NCI-H146 treated with DMSO at 0.1 percent for 48 hours (cell line): Measurements from ENCODE around the gene DNALI1.
"Not testable (repeated sequence)": the region's sequence is repeated elsewhere in the genome, so short reads cannot be mapped to it uniquely, and the experiment has no call there.

Experiments
- DNase-seq: peaks from one replicate; lab custom pipeline; 2025; ENCODE audit not compliant: unreplicated experiment; lab: John Stamatoyannopoulos, UW

The DNALI1 gene

DNA sequence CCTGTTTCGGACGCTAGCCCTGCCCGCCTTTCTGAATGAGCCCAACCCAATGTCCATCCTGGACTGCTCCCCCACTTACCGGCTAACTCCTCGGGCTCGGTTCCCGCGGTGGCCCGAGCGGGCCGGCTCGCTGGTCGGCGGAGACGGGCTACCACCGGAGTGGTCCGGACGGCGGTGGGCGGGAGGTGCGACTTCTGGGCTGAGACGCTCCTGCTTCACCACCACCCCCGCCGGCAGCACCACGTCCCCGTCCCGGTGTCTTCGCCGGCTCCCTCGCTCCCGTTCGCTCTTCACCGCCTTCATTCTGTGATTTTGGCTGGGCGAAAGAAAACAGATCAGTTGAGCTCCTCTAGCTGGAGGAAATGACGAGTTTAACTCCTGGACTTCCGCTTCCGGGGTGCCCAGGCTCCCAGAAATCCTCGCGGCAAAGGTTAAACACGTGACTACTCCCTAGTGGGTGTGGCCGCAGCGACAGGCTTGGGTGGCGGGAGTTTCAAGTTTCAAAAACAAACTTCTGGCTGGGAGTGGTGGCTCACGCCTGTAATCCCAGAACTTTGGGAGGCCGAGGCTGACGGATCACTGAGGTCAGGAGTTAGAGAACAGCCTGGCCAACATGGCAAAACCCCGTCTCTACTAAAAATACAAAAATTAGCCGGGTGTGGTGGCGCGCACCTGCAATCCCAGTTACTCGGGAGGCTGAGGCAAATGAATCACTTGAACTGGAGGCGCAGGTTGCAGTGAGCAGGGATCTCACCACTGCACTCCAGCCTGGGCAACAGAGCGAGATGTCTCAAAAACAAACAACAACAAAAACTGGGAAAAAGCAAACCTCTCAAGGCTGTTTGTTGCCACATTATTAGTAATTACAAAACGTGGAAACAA is 2.6 kb upstream of the DNALI1 start, which contains the start of gene SNIP1:
TSS of gene SNIP1 (minus strand) at position 367 of the 882 bp plus-strand sequence. CDS start at position 303, 64 bp downstream.
- peak; percentile 64 for DNase-seq

DNA sequence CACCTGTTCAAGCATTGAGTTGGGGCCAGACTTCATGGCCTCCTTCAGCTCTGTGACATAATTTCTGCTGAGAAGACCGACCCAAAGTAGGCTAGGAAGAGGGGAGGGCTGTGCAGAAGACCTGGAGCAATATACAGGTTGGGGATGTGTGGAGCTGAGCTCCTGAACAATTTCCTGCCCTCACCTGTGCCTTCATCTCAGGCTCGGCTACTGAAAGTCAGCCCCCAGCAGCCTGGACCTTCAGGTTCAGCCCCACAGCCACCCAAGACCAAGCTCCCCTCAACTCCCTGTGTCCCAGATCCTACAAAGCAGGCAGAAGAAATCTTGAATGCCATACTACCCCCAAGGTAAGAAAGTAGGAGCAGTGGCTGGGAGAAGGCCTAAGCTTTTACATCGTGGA is 662 bp downstream of the DNALI1 start:
- no peak for DNase-seq

DNA sequence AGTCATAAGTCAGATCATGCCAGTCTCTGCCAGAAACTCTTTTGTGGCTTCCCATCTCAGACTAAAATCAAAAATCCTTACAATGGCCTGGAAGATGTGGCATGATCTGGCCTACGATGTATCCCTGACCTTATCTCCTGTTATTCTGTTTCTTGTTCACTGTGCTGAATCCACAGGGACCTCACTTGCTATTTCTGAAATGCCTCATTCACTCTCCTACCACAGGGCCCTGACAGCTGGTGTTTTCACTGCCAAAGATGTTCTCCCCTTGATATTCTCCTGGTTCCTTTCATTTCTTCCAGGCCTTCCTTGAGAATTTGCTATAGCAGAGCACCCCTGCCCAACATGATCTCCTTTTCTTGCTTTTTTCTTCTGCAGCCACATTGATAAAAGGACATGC is 1.7 kb downstream of the DNALI1 start:
- no peak for DNase-seq

DNA sequence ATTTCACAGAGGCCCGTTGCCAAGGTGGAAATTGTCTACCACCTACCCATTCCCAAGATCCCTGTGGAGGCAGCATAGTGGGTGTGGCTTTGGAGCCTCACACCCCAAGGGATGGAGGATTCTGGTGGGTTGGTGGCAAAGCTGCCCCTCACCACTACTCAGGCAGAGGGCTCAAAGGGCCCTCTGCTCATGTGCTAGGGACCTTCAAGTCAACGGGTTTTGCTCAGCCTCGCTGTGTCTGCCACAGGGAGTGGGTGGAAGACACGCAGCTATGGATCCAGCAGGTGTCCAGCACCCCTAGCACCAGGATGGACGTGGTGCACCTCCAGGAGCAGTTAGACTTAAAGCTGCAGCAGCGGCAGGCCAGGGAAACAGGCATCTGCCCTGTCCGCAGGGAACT is 2.3 kb downstream of the DNALI1 start:
- no peak for DNase-seq

DNA sequence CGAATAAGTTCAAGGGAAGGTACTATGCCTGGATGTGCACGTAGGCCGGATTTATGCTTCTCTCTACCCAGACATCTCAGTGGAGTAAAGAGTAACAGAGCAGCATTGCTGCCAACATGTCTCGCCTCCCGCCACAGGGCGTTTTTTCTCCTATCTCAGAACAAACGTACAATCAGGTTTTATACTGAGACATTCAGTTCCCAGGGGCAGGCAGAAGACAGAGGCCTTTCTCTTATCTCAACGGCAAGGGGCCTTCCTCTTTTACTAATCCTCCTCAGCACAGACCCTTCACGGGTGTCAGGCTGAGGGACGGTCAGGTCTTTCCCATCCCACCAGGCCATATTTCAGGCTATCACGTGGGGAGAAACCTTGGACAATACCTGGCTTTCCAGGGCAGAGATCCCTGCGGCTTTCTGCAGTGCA is 3.2 kb downstream of the DNALI1 start:
- DNase-seq = not testable (repeated sequence)

DNA sequence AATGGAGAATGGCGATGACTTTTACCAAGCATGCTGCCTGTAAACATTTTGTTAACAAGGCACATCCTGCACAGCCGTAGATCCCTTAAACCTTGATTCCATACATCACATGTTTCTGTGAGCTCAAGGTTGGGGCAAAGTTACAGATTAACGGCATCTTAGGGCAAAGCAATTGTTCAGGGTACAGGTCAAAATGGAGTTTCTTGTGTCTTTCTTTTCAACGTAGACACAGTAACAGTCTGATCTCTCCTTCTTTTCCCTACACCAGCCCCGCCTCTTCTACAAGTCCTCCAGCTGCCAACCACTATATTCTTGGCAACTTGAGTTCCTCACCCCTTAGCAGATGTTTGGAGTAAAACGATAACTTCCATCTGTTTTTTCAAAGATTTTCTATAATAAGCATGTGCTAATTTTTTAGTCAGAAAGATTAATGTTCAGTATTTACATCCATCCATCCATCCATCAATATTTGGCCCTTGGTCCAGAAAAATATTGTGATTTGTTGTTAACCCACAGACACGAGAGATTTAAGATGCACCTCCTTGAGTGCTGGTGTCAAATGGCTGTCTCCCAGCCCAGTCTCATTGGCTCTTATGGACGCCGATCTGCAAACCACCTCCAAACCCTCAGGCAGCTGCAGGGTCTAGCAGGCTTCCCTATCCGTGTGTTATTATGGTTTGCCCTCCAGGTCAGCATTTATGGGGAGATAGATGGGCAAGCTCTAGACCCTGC is 3.8 kb downstream of the DNALI1 start:
- no peak for DNase-seq

DNA sequence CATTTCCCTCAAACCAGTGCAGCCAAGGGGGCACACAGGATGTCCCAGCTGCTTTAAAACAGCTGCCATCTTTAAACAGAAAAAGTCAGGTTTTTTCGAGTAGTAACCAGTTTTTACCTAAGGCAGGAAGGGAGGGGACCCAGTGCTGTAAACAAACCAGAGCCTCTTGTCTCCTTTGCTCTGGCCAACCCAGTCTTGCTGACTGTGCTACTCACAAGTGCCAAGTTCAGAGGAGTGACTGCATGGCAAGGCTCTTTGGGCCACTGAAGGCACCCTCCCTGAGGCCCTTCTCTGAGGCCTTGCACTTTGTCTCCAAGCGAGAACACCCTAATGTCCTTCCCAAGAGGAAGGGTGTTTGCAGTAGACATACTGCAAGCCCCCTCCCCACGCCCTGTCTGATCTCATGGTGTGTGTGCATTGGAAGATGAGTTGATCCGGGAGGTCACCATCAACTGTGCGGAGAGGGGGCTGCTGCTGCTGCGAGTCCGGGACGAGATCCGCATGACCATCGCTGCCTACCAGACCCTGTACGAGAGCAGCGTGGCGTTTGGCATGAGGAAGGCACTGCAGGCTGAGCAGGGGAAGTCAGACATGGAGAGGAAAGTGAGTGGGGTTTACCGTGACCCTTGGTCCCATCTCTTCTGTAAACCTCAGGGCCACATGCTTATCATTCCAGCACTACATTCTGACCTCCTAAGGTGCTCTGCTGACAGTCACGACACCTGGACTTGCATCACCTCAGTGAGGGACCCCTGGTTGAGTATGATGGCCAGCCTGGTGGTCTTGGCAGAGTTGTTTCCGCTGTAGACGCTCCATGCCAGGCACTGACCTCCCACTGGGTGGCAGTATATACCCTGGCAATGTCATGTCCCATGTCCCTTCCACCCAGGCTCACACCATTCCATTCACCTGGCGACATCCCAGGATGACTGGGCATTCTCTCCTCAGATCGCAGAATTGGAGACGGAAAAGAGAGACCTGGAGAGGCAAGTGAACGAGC is 4.7 kb downstream of the DNALI1 start:
- DNase-seq = no peak

DNA sequence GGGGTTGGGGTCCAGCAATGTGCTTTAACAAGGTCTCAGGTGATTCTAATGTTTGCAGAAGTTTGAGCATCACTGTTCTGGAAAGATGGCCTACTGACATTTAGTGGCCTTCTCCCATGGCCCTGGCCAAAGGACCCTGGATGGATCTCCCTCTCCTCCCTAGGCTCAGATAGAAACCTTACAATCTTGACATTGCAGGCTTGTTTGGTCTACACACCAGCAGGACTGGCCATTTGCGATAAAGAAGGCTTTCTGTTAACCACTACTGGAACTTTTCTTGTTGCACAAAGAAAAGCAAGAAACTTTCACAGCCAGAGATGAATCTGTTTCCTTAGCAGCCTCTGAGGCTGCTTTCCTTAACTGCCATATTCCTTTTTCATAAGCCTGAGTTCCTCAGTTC is 6.2 kb downstream of the DNALI1 start:
- DNase-seq = no peak

DNA sequence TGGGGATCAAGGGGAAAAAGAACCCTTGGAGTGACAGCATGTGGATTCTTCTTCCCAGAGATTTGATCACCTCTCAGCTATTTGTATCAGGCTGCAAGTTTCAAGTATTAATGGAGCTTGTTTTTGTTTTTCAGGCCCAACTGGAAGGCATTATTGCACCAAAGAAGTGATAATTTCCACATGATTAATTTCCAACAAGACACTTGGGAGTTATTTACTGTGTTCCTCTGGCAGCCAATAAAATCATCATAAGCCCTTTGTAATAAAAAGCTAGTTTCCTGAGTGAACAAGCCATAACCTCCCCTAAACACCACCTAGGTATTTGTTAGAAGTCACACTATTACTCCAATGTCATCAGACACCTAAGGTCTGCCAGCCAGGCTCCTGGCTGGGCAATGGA is 8.2 kb downstream of the DNALI1 start:
- DNase-seq = no peak

DNA sequence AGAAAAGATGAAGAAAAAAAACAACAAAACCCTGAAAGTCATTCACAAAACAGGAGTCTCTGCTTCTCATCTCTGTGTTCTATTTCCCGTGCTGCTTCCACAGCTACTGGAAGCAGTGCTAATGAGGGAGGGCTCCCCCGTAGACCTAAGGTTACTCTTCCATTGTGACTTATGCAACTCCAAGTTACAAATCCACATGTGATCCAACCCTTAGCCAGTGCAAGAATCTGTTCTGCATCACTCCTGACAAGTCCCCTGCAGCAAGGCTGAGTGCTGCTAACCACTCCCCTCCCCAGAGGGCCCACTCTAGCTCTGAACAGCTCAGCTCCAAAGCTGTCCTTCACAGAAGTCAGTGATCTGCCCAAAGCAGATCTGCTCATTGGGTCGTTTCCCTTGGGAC is 10.3 kb downstream of the DNALI1 start:
- no peak for DNase-seq

DNA sequence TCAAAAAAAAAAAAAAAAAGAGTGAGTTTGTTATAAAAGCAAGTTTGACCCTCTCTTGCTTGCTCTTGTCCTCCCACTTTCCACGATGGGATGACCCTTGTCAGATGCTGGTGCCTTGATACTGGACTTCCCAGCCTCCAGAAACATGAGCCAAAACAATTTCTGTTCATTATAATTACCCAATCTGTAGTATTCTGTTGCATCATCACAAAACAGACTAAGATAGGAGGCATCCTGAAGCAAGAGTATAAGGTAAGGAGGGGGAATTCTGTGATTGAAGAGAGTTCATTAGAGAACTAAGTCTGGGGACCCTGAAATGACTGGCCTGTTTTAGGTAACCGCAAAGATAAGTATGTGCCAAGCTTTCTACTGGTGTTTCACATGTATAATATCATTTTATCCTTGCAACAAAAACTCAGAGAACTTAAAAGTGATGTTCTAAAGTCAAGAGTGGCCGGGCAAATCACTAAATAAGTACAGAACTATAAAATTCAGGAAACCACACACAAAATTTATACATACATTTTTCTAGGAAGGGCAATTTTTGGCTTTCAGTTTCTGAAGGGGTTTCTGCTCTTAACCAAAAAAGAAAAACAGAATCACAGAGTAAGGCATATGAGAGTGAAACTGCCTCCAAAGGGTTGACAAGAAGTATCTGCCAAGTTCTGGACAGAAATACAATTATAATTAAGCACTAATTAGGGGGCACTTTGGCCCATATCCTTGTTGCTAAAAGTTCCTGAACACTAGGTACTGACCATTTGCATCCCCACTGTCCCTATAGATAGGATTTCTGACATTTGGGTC is 14.0 kb downstream of the DNALI1 start:
- no peak for DNase-seq

DNA sequence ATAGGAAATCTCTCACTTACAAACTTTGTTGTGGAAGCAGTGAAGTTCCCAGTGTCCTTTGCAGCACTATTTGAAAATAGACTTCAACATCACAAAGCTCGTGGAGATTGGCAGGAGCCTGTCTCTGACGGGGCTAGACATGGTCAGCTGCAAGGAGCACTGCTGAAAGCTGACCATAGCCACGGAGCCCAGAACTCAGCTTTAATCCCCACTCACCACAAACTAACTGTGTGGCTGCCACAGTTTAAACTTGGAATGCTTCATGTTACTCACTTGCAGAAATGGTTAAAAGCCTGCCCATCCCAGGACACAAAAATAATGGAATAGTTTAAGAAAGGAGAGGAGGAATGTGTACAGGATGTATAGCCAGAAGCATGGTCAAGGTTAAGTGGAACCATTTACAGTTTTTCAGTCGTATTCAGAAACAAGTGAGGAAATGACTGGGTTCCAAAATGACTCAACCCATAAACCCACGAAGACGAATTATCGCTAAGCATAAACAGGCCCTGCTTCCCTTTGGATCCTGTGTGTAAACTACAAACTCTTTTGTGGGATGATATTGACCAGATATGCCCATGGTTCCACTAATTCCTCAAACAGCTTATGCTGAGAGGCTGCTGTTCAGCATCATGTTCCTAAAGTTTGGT is 18.2 kb downstream of the DNALI1 start:
- DNase-seq = no peak

DNA sequence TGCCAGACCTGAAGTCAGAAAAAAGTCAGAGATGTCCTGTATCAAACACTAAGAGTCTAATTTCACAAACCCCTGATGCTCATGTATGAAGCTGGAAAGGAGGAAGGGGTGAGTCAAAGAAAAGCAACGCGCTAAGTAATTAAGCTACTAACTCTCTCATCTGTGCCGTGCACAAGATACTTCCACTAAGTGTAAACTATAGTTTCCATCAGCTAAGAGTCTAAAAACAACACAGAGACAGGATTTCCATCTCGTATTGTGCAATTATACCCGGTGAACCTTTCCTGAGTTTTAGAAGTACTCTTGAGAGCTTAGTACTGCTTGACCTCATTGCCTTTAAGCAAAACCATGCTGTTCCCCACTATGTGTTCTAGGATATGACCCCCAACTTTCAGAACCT is 19.0 kb downstream of the DNALI1 start:
- no peak for DNase-seq

DNA sequence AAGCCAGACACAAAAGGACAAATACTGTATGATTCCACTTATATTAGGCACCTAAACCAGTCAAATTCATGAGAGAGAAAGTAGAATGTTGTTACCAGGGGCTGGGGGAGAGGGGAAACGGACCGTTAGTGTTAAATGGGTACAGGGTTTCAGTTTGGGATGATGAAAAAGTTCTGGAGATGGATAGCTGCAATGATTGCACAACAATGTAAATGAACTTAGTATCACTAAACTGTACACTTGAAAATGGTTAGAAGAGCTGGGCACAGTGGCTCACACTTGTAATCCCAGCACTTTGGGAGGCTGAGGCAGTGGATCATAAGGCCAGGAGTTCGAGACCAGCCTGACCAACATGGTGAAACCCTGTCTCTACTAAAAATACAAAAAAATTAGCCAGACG is 27.8 kb downstream of the DNALI1 start:
- not testable (repeated sequence) for DNase-seq

DNA sequence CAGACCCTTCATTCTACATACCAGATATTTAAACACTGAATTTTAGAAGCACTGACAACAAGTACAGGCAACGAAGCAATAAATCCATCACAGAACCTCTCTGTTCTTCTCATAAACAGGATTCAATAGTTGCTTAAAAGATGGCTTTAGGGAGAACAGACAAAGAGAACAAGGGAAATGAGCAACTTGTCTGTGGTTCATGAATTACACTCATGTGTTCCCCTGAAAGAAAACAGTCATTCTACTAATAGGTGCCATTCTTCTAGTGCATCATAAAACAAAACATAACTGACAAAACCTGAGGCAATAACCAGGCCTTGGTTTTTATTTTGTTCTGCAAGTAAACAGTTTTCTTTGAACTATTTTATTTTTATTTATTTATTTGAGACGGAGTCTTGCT is 32.2 kb downstream of the DNALI1 start:
- DNase-seq = no peak

DNA sequence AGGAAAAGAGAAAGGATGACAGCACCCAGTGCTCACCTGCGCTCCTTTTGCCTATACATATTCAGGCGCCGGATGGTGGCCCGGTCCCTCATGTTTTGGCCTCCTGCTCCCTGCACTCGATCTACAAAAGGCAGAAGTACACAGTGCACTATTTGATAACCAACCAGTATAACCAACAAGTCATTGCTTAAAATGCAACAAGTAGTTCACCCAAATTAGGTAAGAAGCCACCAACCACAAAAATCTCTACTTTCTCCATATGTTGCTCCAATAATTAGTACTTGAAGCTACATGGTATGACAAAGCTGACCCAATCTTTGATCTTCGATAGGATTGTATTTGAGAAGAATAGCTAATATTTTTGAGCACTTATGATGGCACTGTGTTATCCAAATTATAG is 37.0 kb downstream of the DNALI1 start:
- no peak for DNase-seq

DNA sequence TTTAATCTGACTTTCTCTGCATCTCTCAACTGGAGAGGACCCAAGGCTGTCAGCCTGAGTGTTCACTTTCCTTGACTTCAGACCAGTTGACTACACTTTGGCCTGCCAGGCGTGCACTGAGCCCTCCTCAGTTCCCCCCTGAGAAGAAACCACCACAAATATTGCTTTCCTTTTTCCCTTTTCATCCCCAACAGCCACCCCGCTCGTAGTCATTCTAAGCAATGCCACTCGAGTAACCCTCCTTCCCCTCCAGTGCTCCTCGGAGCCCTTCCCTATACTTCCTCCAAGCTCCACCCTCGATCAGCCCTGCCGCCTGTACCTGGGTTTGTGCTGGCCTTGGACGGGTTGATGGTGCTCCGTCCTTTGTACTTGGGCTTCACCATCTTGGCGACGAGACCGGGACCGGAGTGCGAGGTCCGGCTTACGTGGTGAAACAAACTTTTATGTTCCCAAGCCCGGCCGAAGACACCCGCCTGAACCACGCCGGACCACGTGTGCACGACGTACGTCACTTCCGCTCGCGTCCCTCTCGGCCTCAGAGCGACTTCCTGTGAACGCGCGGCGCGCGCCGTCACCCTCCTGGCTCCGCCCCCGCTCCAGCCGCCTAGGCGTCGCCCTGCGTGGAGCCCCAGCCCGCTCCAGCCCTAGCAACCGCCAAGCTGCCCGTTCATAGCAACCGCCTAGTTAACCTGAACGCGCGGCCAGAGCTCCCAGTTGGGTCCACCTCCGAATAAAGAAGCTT is 38.9 kb downstream of the DNALI1 start, which contains the start of gene GNL2:
TSS of gene GNL2 (minus strand) at position 498 of the 742 bp plus-strand sequence. CDS start at position 383, 115 bp downstream.
- peak; percentile 76 for DNase-seq

DNA sequence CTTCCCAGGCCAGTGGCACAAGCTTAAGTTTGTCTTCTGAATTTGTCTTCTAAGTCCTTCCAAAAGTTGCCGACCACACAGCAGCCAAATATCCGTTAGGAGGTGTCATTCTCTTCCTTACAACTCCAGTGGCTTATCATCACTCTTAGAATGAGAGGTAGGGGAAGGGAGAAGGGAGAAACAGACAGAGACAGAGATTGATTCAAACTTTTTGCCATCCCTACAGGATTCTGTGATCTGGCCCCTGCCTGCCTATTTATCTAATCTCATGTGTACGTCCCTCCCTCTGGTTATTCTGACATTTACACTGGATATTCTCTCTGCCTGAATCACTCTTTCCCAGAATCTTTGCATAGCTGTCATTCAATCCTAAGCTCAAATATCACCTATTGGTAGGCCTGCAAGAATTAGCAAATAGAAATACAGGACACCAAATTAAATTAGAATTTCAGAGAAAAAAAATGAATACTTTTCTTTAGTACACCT is 39.5 kb downstream of the DNALI1 start:
- no peak for DNase-seq

DNA sequence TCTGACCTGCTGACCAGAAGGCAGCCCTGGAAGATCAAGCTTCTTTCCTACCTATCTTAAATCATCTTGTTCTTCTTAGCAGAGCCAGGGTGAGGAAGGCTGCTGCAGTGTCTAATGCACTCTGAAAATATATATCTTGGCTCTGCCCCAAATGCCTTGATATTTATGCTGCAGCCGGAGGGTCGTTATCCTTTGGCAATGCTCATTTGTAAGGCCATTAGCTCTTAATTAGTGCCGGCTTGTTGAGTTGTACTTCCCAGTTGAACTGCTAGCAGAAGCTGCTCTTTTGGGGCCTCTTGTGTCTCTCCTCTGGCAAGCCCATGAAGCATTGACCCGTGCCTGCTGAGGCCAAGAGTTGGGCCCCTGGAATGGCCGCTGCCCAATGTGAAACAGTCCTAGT is 43.2 kb downstream of the DNALI1 start:
- DNase-seq = no peak
